HepG2 (cell line): ENCODE data around the gene PLA2G4B.
A peak's percentile ranks its signal among the peaks of the same experiment; 100 is the strongest.

ENCODE experiments used
- BCLAF1 ChIP-seq: fragments of 450-650 bp; IDR thresholded peaks from 2 replicates; pipeline ENCODE4 v1.6.1; 2017; ENCODE audit warnings: mild to moderate bottlenecking
- CTCF ChIP-seq: sonication (generic); formaldehyde crosslinking; IDR thresholded peaks from 2 replicates; pipeline ENCODE4 v1.5.0; 2020; ENCODE audit warnings: mild to moderate bottlenecking, missing genetic modification reagents, moderate library complexity
- ELK4 ChIP-seq: sonication (generic); formaldehyde crosslinking; IDR thresholded peaks from 2 replicates; pipeline ENCODE4 v1.9.0; 2021; ENCODE audit warnings: missing genetic modification reagents, borderline replicate concordance
- EP300 ChIP-seq, 3 experiments: sonication (generic) in 1 of 3; formaldehyde crosslinking in 1 of 3; IDR thresholded peaks; 2 replicates each; pipeline versions ENCODE4 v1.5.1 to v1.6.1; 2011 to 2020; ENCODE audit warnings: low read depth in 2 of 3, low read length in 2 of 3, borderline replicate concordance in 1 of 3, improper control_type of control experiment in 1 of 3, mild to moderate bottlenecking in 1 of 3, missing genetic modification reagents in 1 of 3, moderate library complexity in 1 of 3
- GABPA ChIP-seq, 2 experiments: IDR thresholded peaks; 2 replicates each; pipeline ENCODE4 v1.6.1; 2011 to 2016; ENCODE audit warnings: low read depth in 2 of 2, low read length in 1 of 2, missing biosample characterization in 1 of 2, missing genetic modification characterization in 1 of 2
- MLX ChIP-seq: IDR thresholded peaks from 2 replicates; pipeline ENCODE4 v1.6.1; 2016
- POLR2AphosphoS5 ChIP-seq: IDR thresholded peaks from 2 replicates; pipeline ENCODE4 v1.6.1; 2012; ENCODE audit warnings: low read depth, low read length
- RAD51 ChIP-seq: fragments of 450-650 bp; IDR thresholded peaks from 2 replicates; pipeline ENCODE4 v1.6.1; 2016; ENCODE audit warnings: borderline replicate concordance
- SP1 ChIP-seq, 2 experiments: fragments of 450-650 bp in 1 of 2; sonication (generic) in 1 of 2; formaldehyde crosslinking in 1 of 2; IDR thresholded peaks; 2 replicates each; pipeline versions ENCODE4 v1.4.0 to v1.6.1; 2016 to 2020; ENCODE audit warnings: missing genetic modification reagents in 1 of 2
- SP140L ChIP-seq: sonication (generic); formaldehyde crosslinking; IDR thresholded peaks from 2 replicates; pipeline ENCODE4 v1.4.0; 2020; ENCODE audit warnings: missing genetic modification reagents, borderline replicate concordance
- TARDBP ChIP-seq: sonication (generic); formaldehyde crosslinking; IDR thresholded peaks from 2 replicates; pipeline ENCODE4 v1.8.0; 2022; ENCODE audit warnings: mild to moderate bottlenecking, missing genetic modification reagents
- ZHX1 ChIP-seq: sonication (generic); formaldehyde crosslinking; IDR thresholded peaks from 2 replicates; pipeline ENCODE4 v1.8.1; 2022; ENCODE audit warnings: low read depth, mild to moderate bottlenecking, missing genetic modification reagents
- ZNF143 ChIP-seq: sonication (generic); formaldehyde crosslinking; IDR thresholded peaks from 2 replicates; pipeline ENCODE4 v1.4.0; 2020; ENCODE audit warnings: missing genetic modification reagents
- ZNF17 ChIP-seq: sonication (generic); formaldehyde crosslinking; IDR thresholded peaks from 2 replicates; pipeline ENCODE4 v1.5.0; 2020; ENCODE audit warnings: mild to moderate bottlenecking, missing genetic modification reagents

- TF ChIP-seq ELK4 (CRISPR knock-in tag): no peak
- TF ChIP-seq ZNF143 (CRISPR knock-in tag): no peak
- TF ChIP-seq EP300 (IDR thresholded peaks at IDR 0.05; ENCODE audit: low read depth in 2 of 2, low read length in 2 of 2): no peak
- no peak for TF ChIP-seq EP300 (CRISPR knock-in tag; IDR thresholded peaks at IDR 0.05; ENCODE audit: borderline replicate concordance)
- TF ChIP-seq ZHX1: no peak
- TF ChIP-seq MLX: no peak
- no peak for TF ChIP-seq TARDBP (CRISPR knock-in tag)
- TF ChIP-seq GABPA (IDR thresholded peaks at IDR 0.05; ENCODE audit: low read depth, low read length): no peak
- TF ChIP-seq GABPA (CRISPR knock-in tag; IDR thresholded peaks at IDR 0.05; ENCODE audit: low read depth): 0 out of 2 replicates have a peak, but pooled peaks have one; percentile 44
- no peak for TF ChIP-seq BCLAF1
- TF ChIP-seq CTCF (CRISPR knock-in tag): peak; percentile 81
- TF ChIP-seq POLR2AphosphoS5: no peak
- TF ChIP-seq SP140L (CRISPR knock-in tag): no peak
- no peak for TF ChIP-seq RAD51
- no peak for TF ChIP-seq ZNF17 (CRISPR knock-in tag)
- TF ChIP-seq SP1 (IDR thresholded peaks at IDR 0.05): no peak
- no peak for TF ChIP-seq SP1 (CRISPR knock-in tag; IDR thresholded peaks at IDR 0.05)
Observed at GRCh38 chr15:41860049-41860828, 21.6 kb downstream of the PLA2G4B start.
